CD4-positive, CD25-positive, alpha-beta regulatory T cell (primary cell): Measurements from ENCODE around the gene LYST. TPM values are rescaled to one million over a fixed set of nuclear protein-coding genes. Genes with fewer than 3 reads are reported as not detected.

Experiments used
- polyA plus RNA-seq, 4 donors: library from polyadenylated mRNA; unstranded; fragments of 300-500 nt; fragmentation: Illumina TruSeq; gene quantifications; one replicate each; pipeline ENCODE4 v1.2.3, GENCODE V29; 2021
- total RNA-seq: library from RNA; stranded (reverse); gene quantifications from one replicate; pipeline ENCODE4 v1.2.3, GENCODE V29; 2022

Gene LYST
- total and polyA plus RNA-seq, 5 donors from 2014 or later = 8.1 to 32.5 (median 9.6) TPM

Other genes starting within 250 kb of the LYST start
- gene GNG4, start 217.1 kb downstream of the LYST start, total RNA-seq = not detected
- not detected for gene GNG4, start 217.1 kb downstream of the LYST start, polyA plus RNA-seq
- 0.10 TPM for gene NID1, start 198.2 kb upstream of the LYST start, total RNA-seq
- gene NID1, start 198.2 kb upstream of the LYST start, polyA plus RNA-seq = not detected